Neural crest cell (in vitro differentiated cells): Measurements from ENCODE around the gene SLC35E3. TPM values are rescaled to one million over a fixed set of nuclear protein-coding genes. Genes with fewer than 3 reads are reported as not detected.

Experiments used
- DNase-seq: peaks from one replicate; pipeline ENCODE4 v3.0.0; 2021; ENCODE audit warnings: low read depth, mixed read lengths, low spot score
- H3K27ac Mint-ChIP-seq: one replicate; pipeline ENCODE4 v1.8.0; 2021; ENCODE audit warnings: mild to moderate bottlenecking, mixed read lengths; ENCODE audit not compliant: unreplicated experiment
- H3K27me3 Mint-ChIP-seq: 2 replicates; pipeline ENCODE4 v1.8.0; 2021; ENCODE audit warnings: low read depth, mild to moderate bottlenecking, mixed read lengths
- H3K36me3 Mint-ChIP-seq: 2 replicates; pipeline ENCODE4 v1.8.0; 2021; ENCODE audit warnings: low read depth, mild to moderate bottlenecking, mixed read lengths
- H3K4me1 Mint-ChIP-seq: 2 replicates; pipeline ENCODE4 v1.8.0; 2021; ENCODE audit warnings: mixed read lengths
- H3K4me3 Mint-ChIP-seq: one replicate; pipeline ENCODE4 v1.8.0; 2021; ENCODE audit warnings: mild to moderate bottlenecking, mixed read lengths
- H3K9me3 Mint-ChIP-seq: 2 replicates; pipeline ENCODE4 v1.8.0; 2021; ENCODE audit warnings: mixed read lengths
- CTCF ChIP-seq: fragments of 200-600 bp; sonication (generic); conservative IDR thresholded peaks from 2 replicates; pipeline ENCODE4 v1.5.0; 2021; ENCODE audit warnings: antibody characterized with exemption, mild to moderate bottlenecking
- total RNA-seq: library from RNA; stranded (reverse); gene quantifications from 2 replicates; pipeline ENCODE4 v1.2.1, GENCODE V29; 2021

The SLC35E3 gene
- total RNA-seq, 1 donor from 2014 or later: 15.1 TPM

- Mint-ChIP-seq H3K4me1 (peaks cover 7% of the 10 kb centered on the region), H3K27ac (no peak overlapping the region), H3K36me3 (no peaks in the 10 kb centered on the region), H3K9me3 (no peaks in the 10 kb centered on the region), H3K27me3 (no peaks in the 10 kb centered on the region), H3K4me3 (no peak overlapping the region)
- no peak for TF ChIP-seq CTCF
- DNase-seq: no peak
Measured at GRCh38 chr12:68789144-68789878, 43.3 kb downstream of the SLC35E3 start.

DNA sequence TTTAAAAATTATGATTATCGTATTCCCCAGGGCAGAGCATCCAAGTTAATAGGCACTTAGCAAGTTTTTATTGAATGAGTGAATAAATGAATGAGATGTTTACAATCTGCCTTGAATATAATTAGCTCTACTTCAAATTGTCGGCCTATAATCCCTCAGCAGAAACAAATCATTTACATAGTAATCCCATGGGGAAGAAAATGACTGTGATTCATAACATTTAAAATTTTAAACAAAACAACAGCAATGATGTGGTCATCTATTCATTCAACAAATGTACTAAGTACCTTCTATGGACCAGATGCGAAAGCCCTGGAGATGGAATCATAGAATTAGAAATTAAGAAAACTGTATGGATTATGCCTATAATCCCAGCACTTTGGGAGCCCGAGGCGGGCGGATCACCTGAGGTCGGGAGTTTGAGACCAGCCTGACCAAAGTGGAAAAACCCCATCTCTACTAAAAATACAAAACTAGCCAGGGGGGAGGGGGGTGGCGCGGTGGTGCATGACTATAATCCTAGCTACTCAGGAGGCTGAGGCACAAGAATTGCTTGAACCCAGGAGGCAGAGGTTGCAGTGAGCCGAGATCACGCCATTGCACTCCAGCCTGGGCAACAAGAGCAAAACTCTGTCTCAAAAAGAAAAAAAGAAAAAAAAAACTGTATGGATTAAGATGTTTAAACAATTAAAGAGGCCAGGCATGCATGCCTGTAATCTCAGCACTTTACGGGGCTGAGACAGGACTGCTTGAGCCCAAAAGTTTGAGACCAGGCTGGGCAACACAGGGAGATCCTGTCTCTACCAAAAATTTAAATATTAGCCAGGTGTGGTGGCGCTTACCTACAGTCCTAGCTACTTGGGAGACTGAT, 44.3 kb downstream of the SLC35E3 start:
- no peak for DNase-seq
- TF ChIP-seq CTCF: no peak
- Mint-ChIP-seq H3K4me1 (peaks cover 7% of the 10 kb centered on the region), H3K4me3 (no peak overlapping the region), H3K36me3 (no peaks in the 10 kb centered on the region), H3K27me3 (no peaks in the 10 kb centered on the region), H3K9me3 (no peaks in the 10 kb centered on the region), H3K27ac (no peak overlapping the region)

DNA sequence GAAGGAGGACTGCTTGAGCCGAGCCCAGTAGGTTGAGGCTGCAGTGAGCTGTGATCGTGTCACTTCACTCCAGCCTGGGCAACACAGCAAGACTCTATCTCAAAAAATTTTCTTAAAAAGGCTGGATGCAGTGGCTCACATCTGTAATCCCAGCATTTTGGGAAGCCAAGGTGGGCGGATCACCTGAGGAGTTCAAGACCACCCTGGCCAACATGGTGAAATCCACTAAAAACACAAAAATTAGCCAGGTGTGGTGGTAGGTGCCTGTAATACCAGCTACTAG, 44.9 kb downstream of the SLC35E3 start:
- no peaks in the 10 kb centered on the region for H3K9me3 Mint-ChIP-seq
- H3K4me3 Mint-ChIP-seq: no peak overlapping the region
- H3K27me3 Mint-ChIP-seq: no peaks in the 10 kb centered on the region
- no peak for DNase-seq
- H3K4me1 Mint-ChIP-seq: peaks cover 7% of the 10 kb centered on the region
- no peak for TF ChIP-seq CTCF
- no peak overlapping the region for H3K27ac Mint-ChIP-seq
- no peaks in the 10 kb centered on the region for H3K36me3 Mint-ChIP-seq

GRCh38 chr12:68791897-68792481, 46.0 kb downstream of the SLC35E3 start:
- Mint-ChIP-seq H3K4me3 (no peak overlapping the region), H3K4me1 (peaks cover 7% of the 10 kb centered on the region), H3K36me3 (no peaks in the 10 kb centered on the region), H3K27me3 (no peaks in the 10 kb centered on the region), H3K9me3 (no peaks in the 10 kb centered on the region), H3K27ac (no peak overlapping the region)
- DNase-seq: no peak
- no peak for TF ChIP-seq CTCF

GRCh38 chr12:68792952-68793351, 47.0 kb downstream of the SLC35E3 start:
- DNase-seq: no peak
- TF ChIP-seq CTCF: no peak
- Mint-ChIP-seq H3K4me3 (no peak overlapping the region), H3K36me3 (no peaks in the 10 kb centered on the region), H3K4me1 (no peaks in the 10 kb centered on the region), H3K27ac (no peak overlapping the region), H3K9me3 (no peaks in the 10 kb centered on the region), H3K27me3 (no peaks in the 10 kb centered on the region)
